Endodermal cell (in vitro differentiated cells): ENCODE data around the gene SPACA7. TPM values are rescaled to one million over a fixed set of nuclear protein-coding genes. Genes with fewer than 3 reads are reported as not detected.

Experiments
- DNase-seq: peaks from one replicate; pipeline ENCODE4 v3.0.0-alpha.2; 2017
- H3K27ac ChIP-seq: 2 replicates; pipeline ENCODE4 v1.5.1; 2013; ENCODE audit warnings: mild to moderate bottlenecking, low read depth, low read length, moderate library complexity
- H3K27me3 ChIP-seq: 2 replicates; pipeline ENCODE4 v1.6.1; 2013; ENCODE audit warnings: mild to moderate bottlenecking, low read length, moderate library complexity; ENCODE audit not compliant: insufficient read depth, control insufficient read depth, poor library complexity, severe bottlenecking
- H3K36me3 ChIP-seq: 2 replicates; pipeline ENCODE4 v1.7.0; 2013; ENCODE audit warnings: mild to moderate bottlenecking, low read length, moderate library complexity; ENCODE audit not compliant: control insufficient read depth, insufficient read depth
- H3K4me1 ChIP-seq: one replicate; pipeline ENCODE4 v1.7.0; 2013; ENCODE audit warnings: low read length; ENCODE audit not compliant: control insufficient read depth, insufficient read depth
- H3K4me3 ChIP-seq: 2 replicates; pipeline ENCODE4 v1.5.1; 2013; ENCODE audit warnings: mild to moderate bottlenecking, low read length, moderate library complexity
- H3K9ac ChIP-seq: 2 replicates; pipeline ENCODE4 v1.6.1; 2013; ENCODE audit warnings: mild to moderate bottlenecking, low read length, moderate library complexity; ENCODE audit not compliant: poor library complexity, severe bottlenecking; ENCODE audit errors: extremely low read depth
- H3K9me3 ChIP-seq: 2 replicates; pipeline ENCODE4 v1.6.1; 2013; ENCODE audit warnings: mild to moderate bottlenecking, low read length, moderate library complexity; ENCODE audit not compliant: control insufficient read depth
- H3K27ac Mint-ChIP-seq: 2 replicates; pipeline ENCODE4 v1.8.0; 2020; ENCODE audit warnings: mixed read lengths
- H3K27me3 Mint-ChIP-seq: 2 replicates; pipeline ENCODE4 v1.8.0; 2021; ENCODE audit warnings: mild to moderate bottlenecking, mixed read lengths; ENCODE audit not compliant: insufficient read depth
- H3K36me3 Mint-ChIP-seq: 2 replicates; pipeline ENCODE4 v1.8.0; 2020; ENCODE audit warnings: low read depth, mixed read lengths
- H3K4me1 Mint-ChIP-seq: 2 replicates; pipeline ENCODE4 v1.8.0; 2020; ENCODE audit warnings: mixed read lengths
- H3K4me3 Mint-ChIP-seq: 2 replicates; pipeline ENCODE4 v1.8.0; 2020; ENCODE audit warnings: mild to moderate bottlenecking, moderate library complexity, mixed read lengths
- H3K9me3 Mint-ChIP-seq: 2 replicates; pipeline ENCODE4 v1.8.0; 2020; ENCODE audit warnings: mild to moderate bottlenecking, mixed read lengths
- CTCF ChIP-seq: fragments of 200-600 bp; sonication (generic); conservative IDR thresholded peaks from 2 replicates; pipeline ENCODE4 v1.5.0; 2021; ENCODE audit warnings: antibody characterized with exemption, mild to moderate bottlenecking
- WGBS, 2 experiments: methylation state at CpG; one replicate each; pipeline versions ENCODE4 v1.1.5 to v1.1.7; 2013; ENCODE audit warnings: missing lambda C conversion rate in 2 of 2, mixed read lengths in 1 of 2; ENCODE audit not compliant: insufficient coverage in 1 of 2, insufficient read length in 1 of 2; 5-methylcytosine and 5-hydroxymethylcytosine counted together
- long read RNA-seq, 4 experiments: library from polyadenylated mRNA in 2 of 4; library from RNA in 1 of 4; library from capped mRNA in 1 of 4; stranded (forward) in 3 of 4; unstranded in 1 of 4; transcript quantifications; one replicate each; pipeline ENCODE4 v2.0.0, GENCODE V29; 2020 to 2021; ENCODE audit warnings: inconsistent platforms in 1 of 4
- polyA plus RNA-seq, 2 experiments: library from polyadenylated mRNA; stranded (reverse); fragments of 50-300 nt; gene quantifications; one replicate each; pipeline ENCODE4 v1.2.3, GENCODE V29; 2013
- total RNA-seq, 2 donors: library from RNA; stranded (reverse); fragmentation: NEBNext Ultra II Directional in 1 of 2; extraction: Animal tissue kit (Norgen Biotek cat#: 25700) in 1 of 2; gene quantifications; 2 replicates in 1 of 2; 3 replicates in 1 of 2; pipeline ENCODE4 v1.2.1, GENCODE V29; 2021

Gene SPACA7, protein sequence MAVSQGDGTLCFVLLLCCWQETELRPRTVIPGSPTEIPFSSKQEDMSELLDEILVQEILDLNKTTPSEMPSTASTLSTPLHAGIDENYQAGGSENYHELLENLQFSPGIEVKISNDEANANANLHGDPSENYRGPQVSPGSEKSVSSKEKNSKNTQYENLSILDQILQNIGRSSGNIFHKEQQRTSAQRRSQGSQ
- total RNA-seq, result not detected
- not detected for polyA plus RNA-seq (2013, experiment 1 of 2)
- polyA plus RNA-seq (2013, experiment 2 of 2), result not detected
- long read RNA-seq, experiment 1, result 0 reads
- long read RNA-seq, experiment 2, result 0 reads
- long read RNA-seq, experiment 3, result 0 reads
- long read RNA-seq, experiment 4, result 0 reads

DNA sequence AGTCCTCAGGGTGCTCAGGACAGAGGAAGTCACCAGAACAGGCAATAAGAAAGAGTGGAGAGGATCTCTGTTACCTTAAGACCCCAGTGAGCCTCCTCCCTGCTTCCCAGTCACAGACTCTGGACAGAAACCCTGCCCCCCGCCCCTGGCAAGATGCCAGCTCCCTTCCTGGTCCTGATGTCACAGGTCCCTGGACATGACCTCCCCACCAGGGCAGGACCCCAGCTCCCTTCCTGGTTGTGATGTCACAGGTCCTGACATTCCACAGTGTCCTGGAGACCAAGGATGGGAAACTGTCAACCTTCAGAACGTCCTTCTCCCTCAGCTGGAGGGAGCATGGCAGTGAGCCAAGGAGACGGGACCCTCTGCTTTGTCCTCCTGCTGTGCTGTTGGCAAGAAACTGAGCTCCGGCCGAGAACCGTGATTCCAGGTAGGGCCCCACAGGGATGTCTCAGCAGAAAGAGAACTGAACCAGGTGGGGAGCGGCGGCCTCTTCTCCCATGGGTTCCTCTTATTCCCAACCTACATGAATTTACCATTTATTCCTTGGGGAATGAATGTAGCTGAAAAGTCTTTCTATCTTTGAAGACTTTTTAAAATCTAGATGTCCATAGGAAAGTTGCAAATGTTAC, at the start of gene SPACA7:
Gene SPACA7, plus strand, starts transcription at position 306 of the 632 bp plus-strand sequence. Its CDS starts 31 bp downstream, at position 337.
- Mint-ChIP-seq H3K36me3 (no peaks in the 10 kb centered on the region), H3K4me1 (no peaks in the 10 kb centered on the region), H3K27me3 (peaks cover 2% of the 10 kb centered on the region), H3K9me3 (peaks cover 18% of the 10 kb centered on the region), H3K4me3 (no peak within 1 kb of the TSS), H3K27ac (no peak within 1 kb of the TSS)
- DNase-seq, result no peak
- Histone ChIP-seq H3K36me3 (no peaks in the 10 kb centered on the region), H3K9ac (no peak within 1 kb of the TSS), H3K4me3 (no peak within 1 kb of the TSS), H3K27me3 (no peaks in the 10 kb centered on the region), H3K27ac (no peak within 1 kb of the TSS), H3K9me3 (no peaks in the 10 kb centered on the region), H3K4me1 (no peaks in the 10 kb centered on the region)
- 82 to 92% methylated on average over 2 to 6 of the region's 8 CpGs for WGBS, 2 experiments
- TF ChIP-seq CTCF, result no peak

DNA sequence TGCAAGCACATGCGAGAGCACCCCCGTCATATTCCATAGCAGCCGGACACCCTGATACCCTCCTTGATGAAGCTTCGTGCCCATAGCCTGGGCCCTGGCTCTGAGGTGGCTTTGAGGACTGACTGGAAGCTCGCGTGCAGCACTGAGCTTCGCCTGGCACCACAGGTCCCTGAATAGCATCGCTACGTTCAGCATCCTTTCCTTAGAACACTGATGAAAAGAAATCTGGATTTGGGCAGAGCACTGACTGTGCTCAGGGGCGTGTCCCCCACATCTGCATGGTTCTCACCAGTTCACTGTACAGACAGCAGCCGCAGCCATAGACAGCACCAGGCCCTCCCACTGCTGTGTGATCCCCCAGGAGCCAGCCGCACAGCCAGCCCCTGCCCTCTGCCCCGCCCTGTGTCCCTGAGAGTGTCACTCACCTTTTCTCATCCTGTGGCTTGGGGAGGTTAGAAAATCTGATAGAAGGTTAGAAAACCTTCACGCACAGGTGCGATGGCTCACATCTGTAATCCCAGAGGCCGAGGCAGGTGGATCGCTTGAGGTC, 49.3 kb upstream of the SPACA7 start:
- Mint-ChIP-seq H3K27me3 (peaks cover 63% of the 10 kb centered on the region), H3K4me1 (no peaks in the 10 kb centered on the region), H3K9me3 (no peaks in the 10 kb centered on the region), H3K27ac (no peak overlapping the region), H3K4me3 (no peak overlapping the region), H3K36me3 (no peaks in the 10 kb centered on the region)
- TF ChIP-seq CTCF, result no peak
- Histone ChIP-seq H3K9me3 (no peaks in the 10 kb centered on the region), H3K4me1 (no peaks in the 10 kb centered on the region), H3K27ac (no peak overlapping the region), H3K9ac (no peak overlapping the region), H3K4me3 (no peak overlapping the region), H3K27me3 (no peaks in the 10 kb centered on the region), H3K36me3 (no peaks in the 10 kb centered on the region)
- no peak for DNase-seq
- WGBS, 2 experiments, result 90 to 94% methylated on average over 8 to 17 of the region's 17 CpGs

GRCh38 chr13:112328936-112329335, 47.2 kb upstream of the SPACA7 start:
- no peak for DNase-seq
- Histone ChIP-seq H3K36me3 (no peaks in the 10 kb centered on the region), H3K27ac (no peak overlapping the region), H3K4me1 (no peaks in the 10 kb centered on the region), H3K27me3 (no peaks in the 10 kb centered on the region), H3K9me3 (no peaks in the 10 kb centered on the region), H3K9ac (no peak overlapping the region), H3K4me3 (no peak overlapping the region)
- H3K9me3 Mint-ChIP-seq, result no peaks in the 10 kb centered on the region
- H3K27ac Mint-ChIP-seq, result no peak overlapping the region
- 88 to 98% methylated on average over 5 to 7 of the region's 7 CpGs for WGBS, 2 experiments
- no peaks in the 10 kb centered on the region for H3K36me3 Mint-ChIP-seq
- TF ChIP-seq CTCF, result no peak
- peaks cover 63% of the 10 kb centered on the region for H3K27me3 Mint-ChIP-seq
- no peak overlapping the region for H3K4me3 Mint-ChIP-seq
- no peaks in the 10 kb centered on the region for H3K4me1 Mint-ChIP-seq
